Thyroid gland (tissue), 4 donors: Measurements from ENCODE around the gene PSG1.

Experiments
- POLR2A ChIP-seq, 2 donors: fragments of 450-650 bp; IDR thresholded peaks; one replicate each; pipeline ENCODE4 v1.6.1; 2017; ENCODE audit warnings: antibody characterized with exemption in 2 of 2, mild to moderate bottlenecking in 2 of 2, moderate library complexity in 1 of 2
- TF ChIP-seq, protein P1 (sequence below), 6 experiments: fragments of 200-600 bp in 3 of 6; fragments of 450-650 bp in 3 of 6; sonication (generic) in 3 of 6; IDR thresholded peaks; one replicate each; pipeline ENCODE4 v1.5.1; 2016 to 2019; ENCODE audit warnings: antibody characterized with exemption in 6 of 6, mild to moderate bottlenecking in 2 of 6, inconsistent platforms in 1 of 6, moderate library complexity in 1 of 6

DNA sequence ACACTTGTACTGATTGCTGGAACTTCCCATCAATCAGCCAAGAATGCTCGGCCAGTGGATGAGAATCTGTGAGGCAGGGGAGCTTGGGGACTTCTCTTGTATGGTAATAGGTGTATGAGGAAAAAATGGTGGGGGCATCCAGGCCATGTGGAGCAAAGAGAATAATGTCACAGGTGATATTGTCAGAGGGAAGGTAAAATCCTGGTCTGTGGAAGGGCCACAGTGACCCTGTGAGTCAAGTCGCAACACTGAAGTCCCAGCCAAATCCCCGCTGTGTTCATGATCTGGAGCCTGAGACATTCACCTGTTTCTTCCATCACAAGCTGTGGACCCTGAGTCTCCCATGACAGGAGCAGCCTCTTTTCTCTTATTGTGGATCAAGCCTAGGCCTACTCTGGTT, 49.4 kb upstream of the PSG1 start:
- TF ChIP-seq, protein P1, sequence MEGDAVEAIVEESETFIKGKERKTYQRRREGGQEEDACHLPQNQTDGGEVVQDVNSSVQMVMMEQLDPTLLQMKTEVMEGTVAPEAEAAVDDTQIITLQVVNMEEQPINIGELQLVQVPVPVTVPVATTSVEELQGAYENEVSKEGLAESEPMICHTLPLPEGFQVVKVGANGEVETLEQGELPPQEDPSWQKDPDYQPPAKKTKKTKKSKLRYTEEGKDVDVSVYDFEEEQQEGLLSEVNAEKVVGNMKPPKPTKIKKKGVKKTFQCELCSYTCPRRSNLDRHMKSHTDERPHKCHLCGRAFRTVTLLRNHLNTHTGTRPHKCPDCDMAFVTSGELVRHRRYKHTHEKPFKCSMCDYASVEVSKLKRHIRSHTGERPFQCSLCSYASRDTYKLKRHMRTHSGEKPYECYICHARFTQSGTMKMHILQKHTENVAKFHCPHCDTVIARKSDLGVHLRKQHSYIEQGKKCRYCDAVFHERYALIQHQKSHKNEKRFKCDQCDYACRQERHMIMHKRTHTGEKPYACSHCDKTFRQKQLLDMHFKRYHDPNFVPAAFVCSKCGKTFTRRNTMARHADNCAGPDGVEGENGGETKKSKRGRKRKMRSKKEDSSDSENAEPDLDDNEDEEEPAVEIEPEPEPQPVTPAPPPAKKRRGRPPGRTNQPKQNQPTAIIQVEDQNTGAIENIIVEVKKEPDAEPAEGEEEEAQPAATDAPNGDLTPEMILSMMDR (IDR thresholded peaks at IDR 0.05): no peak
- TF ChIP-seq POLR2A (IDR thresholded peaks at IDR 0.05): no peak
